ENCODE measurements around the gene ZYG11A. TPM values are rescaled to one million over a fixed set of nuclear protein-coding genes. Genes with fewer than 3 reads are reported as not detected.

Gene ZYG11A
- total RNA-seq, 1 donor from 2014 or later = 0.30 TPM

- H3K4me2 ChIP-seq (ENCODE audit: low read length) = no peak overlapping the region
- DNase-seq (ENCODE audit: low read depth) = no peak
- no peaks in the 10 kb centered on the region for H3K9me3 ChIP-seq (ENCODE audit: insufficient read depth, low read depth, low read length)
- no peaks in the 10 kb centered on the region for H3K36me3 ChIP-seq (ENCODE audit: insufficient read depth, low read length)
- H2AFZ ChIP-seq (ENCODE audit: low read depth, low read length) = no peak overlapping the region
- Mint-ChIP-seq H3K9me3 (ENCODE audit: unreplicated experiment) (peaks cover 2% of the 10 kb centered on the region), H3K27me3 (ENCODE audit: low read depth, unreplicated experiment) (peaks cover 2% of the 10 kb centered on the region), H3K27ac (ENCODE audit: unreplicated experiment) (no peak overlapping the region), H3K4me3 (ENCODE audit: unreplicated experiment) (no peak overlapping the region), H3K4me1 (ENCODE audit: low read depth, unreplicated experiment) (peaks cover 4% of the 10 kb centered on the region), H3K36me3 (ENCODE audit: low read depth, unreplicated experiment) (no peaks in the 10 kb centered on the region)
- no peak overlapping the region for H3K27ac ChIP-seq (ENCODE audit: low read depth, low read length)
- no peaks in the 10 kb centered on the region for H3K27me3 ChIP-seq (ENCODE audit: insufficient read depth, low read length)
- H4K20me1 ChIP-seq (ENCODE audit: insufficient read depth, low read length) = no peaks in the 10 kb centered on the region
- TF ChIP-seq CTCF (IDR thresholded peaks at IDR 0.05; ENCODE audit: insufficient read depth, low read depth, low read length) (no peak), EZH2 (IDR thresholded peaks at IDR 0.05; ENCODE audit: insufficient read depth, low read length) (no peak)
- H3K79me2 ChIP-seq (ENCODE audit: insufficient read depth, low read length) = no peaks in the 10 kb centered on the region
- no peak overlapping the region for H3K4me3 ChIP-seq (ENCODE audit: insufficient read depth, low read depth, low read length)
- no peaks in the 10 kb centered on the region for H3K4me1 ChIP-seq (ENCODE audit: insufficient read depth, low read length)
- no peak overlapping the region for H3K9ac ChIP-seq (ENCODE audit: low read length)
- FAIRE-seq = no peak
Observed at GRCh38 chr1:52937433-52938182, 95.0 kb downstream of the ZYG11A start.

- Histone ChIP-seq H3K4me2 (ENCODE audit: low read length) (no peak overlapping the region), H3K9me3 (ENCODE audit: insufficient read depth, low read depth, low read length) (no peaks in the 10 kb centered on the region), H2AFZ (ENCODE audit: low read depth, low read length) (no peak overlapping the region), H3K27ac (ENCODE audit: low read depth, low read length) (no peak overlapping the region), H3K4me1 (ENCODE audit: insufficient read depth, low read length) (no peaks in the 10 kb centered on the region), H3K79me2 (ENCODE audit: insufficient read depth, low read length) (no peaks in the 10 kb centered on the region), H4K20me1 (ENCODE audit: insufficient read depth, low read length) (no peaks in the 10 kb centered on the region), H3K4me3 (ENCODE audit: insufficient read depth, low read depth, low read length) (no peak overlapping the region), H3K27me3 (ENCODE audit: insufficient read depth, low read length) (no peaks in the 10 kb centered on the region), H3K36me3 (ENCODE audit: insufficient read depth, low read length) (no peaks in the 10 kb centered on the region), H3K9ac (ENCODE audit: low read length) (no peak overlapping the region)
- Mint-ChIP-seq H3K36me3 (ENCODE audit: low read depth, unreplicated experiment) (no peaks in the 10 kb centered on the region), H3K27me3 (ENCODE audit: low read depth, unreplicated experiment) (peaks cover 2% of the 10 kb centered on the region), H3K4me3 (ENCODE audit: unreplicated experiment) (no peak overlapping the region), H3K4me1 (ENCODE audit: low read depth, unreplicated experiment) (peaks cover 4% of the 10 kb centered on the region), H3K27ac (ENCODE audit: unreplicated experiment) (no peak overlapping the region), H3K9me3 (ENCODE audit: unreplicated experiment) (peaks cover 2% of the 10 kb centered on the region)
- TF ChIP-seq CTCF (IDR thresholded peaks at IDR 0.05; ENCODE audit: insufficient read depth, low read depth, low read length) (no peak), EZH2 (IDR thresholded peaks at IDR 0.05; ENCODE audit: insufficient read depth, low read length) (no peak)
- FAIRE-seq (no peak), DNase-seq (ENCODE audit: low read depth) (no peak)
Observed at GRCh38 chr1:52938183-52938451, 95.6 kb downstream of the ZYG11A start.

GRCh38 chr1:52943876-52944416 is 101.4 kb downstream of the ZYG11A start:
- Histone ChIP-seq H4K20me1 (ENCODE audit: insufficient read depth, low read length) (no peaks in the 10 kb centered on the region), H3K4me3 (ENCODE audit: insufficient read depth, low read depth, low read length) (no peak overlapping the region), H3K27me3 (ENCODE audit: insufficient read depth, low read length) (no peaks in the 10 kb centered on the region), H3K79me2 (ENCODE audit: insufficient read depth, low read length) (no peaks in the 10 kb centered on the region), H3K9ac (ENCODE audit: low read length) (no peak overlapping the region), H3K9me3 (ENCODE audit: insufficient read depth, low read depth, low read length) (no peaks in the 10 kb centered on the region), H3K4me1 (ENCODE audit: insufficient read depth, low read length) (no peaks in the 10 kb centered on the region), H2AFZ (ENCODE audit: low read depth, low read length) (no peak overlapping the region), H3K4me2 (ENCODE audit: low read length) (no peak overlapping the region), H3K27ac (ENCODE audit: low read depth, low read length) (no peak overlapping the region), H3K36me3 (ENCODE audit: insufficient read depth, low read length) (no peaks in the 10 kb centered on the region)
- peaks cover 3% of the 10 kb centered on the region for H3K36me3 Mint-ChIP-seq (ENCODE audit: low read depth, unreplicated experiment)
- FAIRE-seq = no peak
- TF ChIP-seq EZH2 (IDR thresholded peaks at IDR 0.05; ENCODE audit: insufficient read depth, low read length) (no peak), CTCF (IDR thresholded peaks at IDR 0.05; ENCODE audit: insufficient read depth, low read depth, low read length) (no peak)
- DNase-seq (ENCODE audit: low read depth) = no peak
- peaks cover 2% of the 10 kb centered on the region for H3K9me3 Mint-ChIP-seq (ENCODE audit: unreplicated experiment)
- no peaks in the 10 kb centered on the region for H3K27me3 Mint-ChIP-seq (ENCODE audit: low read depth, unreplicated experiment)
- H3K4me3 Mint-ChIP-seq (ENCODE audit: unreplicated experiment) = no peak overlapping the region
- peaks cover 4% of the 10 kb centered on the region for H3K4me1 Mint-ChIP-seq (ENCODE audit: low read depth, unreplicated experiment)
- H3K27ac Mint-ChIP-seq (ENCODE audit: unreplicated experiment) = no peak overlapping the region

Measured in astrocyte (in vitro differentiated cells and primary cell).